A673 (cell line): ENCODE data around the gene SPNS3. TPM values are rescaled to one million over a fixed set of nuclear protein-coding genes. Genes with fewer than 3 reads are reported as not detected.

Experiments
- BruUV-seq: library from RNA; stranded (reverse); fragments of 400-500 nt; replicated peaks from 2 replicates; lab custom pipeline; 2021; lab: Mats Ljungman, UMichigan
- CTCF ChIA-PET: fragments of 300-600 bp; sonication (Branson Sonifier 250); formaldehyde crosslinking; loops from one replicate; lab custom pipeline; 2022; ENCODE audit warnings: antibody characterized with exemption; lab: Charles Lee
- POLR2A ChIA-PET: fragments of 300-600 bp; sonication (Branson Sonifier 250); formaldehyde crosslinking; loops from one replicate; lab custom pipeline; 2022; ENCODE audit warnings: antibody characterized with exemption; ENCODE audit not compliant: low non-redundant PET; lab: Charles Lee
- DNase-seq: peaks from one replicate; pipeline ENCODE4 v3.0.0-alpha.2; 2015; ENCODE audit warnings: low spot score
- H3K27ac ChIP-seq: fragments of 200-600 bp; sonication (generic); 2 replicates; pipeline ENCODE4 v1.5.1; 2016; ENCODE audit warnings: mixed run types, low read depth, mild to moderate bottlenecking, mixed read lengths, antibody characterized with exemption, low read length; ENCODE audit not compliant: poor library complexity, severe bottlenecking
- H3K27me3 ChIP-seq: fragments of 200-600 bp; sonication (generic); replicated peaks from 2 replicates; pipeline ENCODE4 v1.6.1; 2017; ENCODE audit warnings: mixed run types, low read depth, mild to moderate bottlenecking, mixed read lengths, antibody characterized with exemption, low read length; ENCODE audit not compliant: insufficient read depth, poor library complexity
- H3K36me3 ChIP-seq: fragments of 200-600 bp; sonication (generic); 2 replicates; pipeline ENCODE4 v1.6.1; 2016; ENCODE audit warnings: mixed run types, mild to moderate bottlenecking, mixed read lengths, antibody characterized with exemption, low read length; ENCODE audit not compliant: insufficient read depth, poor library complexity, severe bottlenecking
- H3K4me1 ChIP-seq: fragments of 200-600 bp; sonication (generic); 2 replicates; pipeline ENCODE4 v1.6.1; 2017; ENCODE audit warnings: mixed run types, mild to moderate bottlenecking, mixed read lengths, antibody characterized with exemption, low read length; ENCODE audit not compliant: insufficient read depth, poor library complexity, severe bottlenecking
- H3K4me3 ChIP-seq: fragments of 200-600 bp; sonication (generic); 2 replicates; pipeline ENCODE4 v1.5.1; 2016; ENCODE audit warnings: low read depth, mixed run types, mild to moderate bottlenecking, mixed read lengths, low read length; ENCODE audit not compliant: poor library complexity, severe bottlenecking
- H3K9me3 ChIP-seq: fragments of 200-600 bp; sonication (generic); 2 replicates; pipeline ENCODE4 v1.6.1; 2016; ENCODE audit warnings: mixed run types, low read depth, mild to moderate bottlenecking, mixed read lengths, antibody characterized with exemption, low read length; ENCODE audit not compliant: poor library complexity, severe bottlenecking
- CTCF ChIP-seq: fragments of 300-800, 200-600 bp; sonication (generic); conservative IDR thresholded peaks from 2 replicates; pipeline ENCODE4 v1.5.1; 2017; ENCODE audit warnings: low read depth, mild to moderate bottlenecking, antibody characterized with exemption, low read length, moderate library complexity, mixed read lengths
- EZH2 ChIP-seq: fragments of 200-600 bp; sonication (generic); IDR thresholded peaks from 2 replicates; pipeline ENCODE4 v1.6.1; 2017; ENCODE audit warnings: borderline replicate concordance, low read depth, mild to moderate bottlenecking, mixed read lengths, antibody characterized with exemption, low read length; ENCODE audit not compliant: poor library complexity, severe bottlenecking
- intact Hi-C: fragments of 100-400 bp; cut with micrococcal nuclease; formaldehyde crosslinking; loops from one replicate; pipeline ENCODE4 v1.10.0; 2022; ENCODE audit not compliant: unreplicated experiment
- total RNA-seq: library from RNA; stranded (reverse); gene quantifications from 2 replicates; pipeline ENCODE4 v1.2.3, GENCODE V29; 2021

SPNS3 gene
- total RNA-seq, 1 experiment from 2014 or later = not detected

GRCh38 chr17:4476017-4476416, 42.3 kb downstream of the SPNS3 start:
- Histone ChIP-seq H3K36me3 (no peaks in the 10 kb centered on the region), H3K27ac (no peak overlapping the region), H3K9me3 (no peaks in the 10 kb centered on the region), H3K27me3 (no peaks in the 10 kb centered on the region), H3K4me3 (no peak overlapping the region), H3K4me1 (no peaks in the 10 kb centered on the region)
- ChIA-PET POLR2A (no interaction called here), CTCF (no interaction called here)
- intact Hi-C loops = no loop called here
- no TSS peak for BruUV-seq
- no peak for TF ChIP-seq CTCF
- no peak for TF ChIP-seq EZH2
- no peak for DNase-seq

DNA sequence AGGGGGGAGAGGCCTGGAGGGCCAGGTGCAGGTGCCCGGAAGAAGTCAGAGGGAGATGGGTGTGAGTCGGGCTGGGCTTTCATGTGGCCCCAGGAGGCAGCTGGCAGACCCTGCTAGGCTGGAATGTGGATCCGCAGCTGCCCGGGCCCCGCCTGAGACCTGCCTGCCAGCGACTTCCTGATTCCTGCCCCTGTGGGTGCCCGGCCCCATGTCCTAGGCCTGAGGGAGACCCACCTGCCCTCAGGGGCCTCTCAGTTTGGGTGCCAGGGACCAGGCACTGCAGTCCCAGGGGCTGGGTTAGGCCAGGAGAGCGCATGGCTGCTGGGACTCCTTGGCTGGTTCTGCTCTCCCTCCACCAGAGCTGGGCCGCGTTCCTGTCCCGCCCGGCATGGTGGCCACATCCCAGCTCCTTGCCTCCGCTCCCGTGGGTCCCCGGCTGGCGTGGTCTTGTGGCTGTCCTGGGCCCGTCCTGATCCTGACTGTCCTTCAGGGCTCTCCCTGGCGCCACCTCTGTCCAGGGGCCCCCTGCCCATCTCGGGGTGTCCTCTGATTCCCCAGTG, 42.9 kb downstream of the SPNS3 start:
- ChIA-PET CTCF (no interaction called here), POLR2A (no interaction called here)
- no peaks in the 10 kb centered on the region for H3K9me3 ChIP-seq
- no peak overlapping the region for H3K4me3 ChIP-seq
- intact Hi-C loops = no loop called here
- H3K27ac ChIP-seq = no peak overlapping the region
- no peak for DNase-seq
- no TSS peak for BruUV-seq
- no peaks in the 10 kb centered on the region for H3K36me3 ChIP-seq
- no peaks in the 10 kb centered on the region for H3K27me3 ChIP-seq
- no peak for TF ChIP-seq EZH2
- TF ChIP-seq CTCF = no peak
- H3K4me1 ChIP-seq = no peaks in the 10 kb centered on the region

DNA sequence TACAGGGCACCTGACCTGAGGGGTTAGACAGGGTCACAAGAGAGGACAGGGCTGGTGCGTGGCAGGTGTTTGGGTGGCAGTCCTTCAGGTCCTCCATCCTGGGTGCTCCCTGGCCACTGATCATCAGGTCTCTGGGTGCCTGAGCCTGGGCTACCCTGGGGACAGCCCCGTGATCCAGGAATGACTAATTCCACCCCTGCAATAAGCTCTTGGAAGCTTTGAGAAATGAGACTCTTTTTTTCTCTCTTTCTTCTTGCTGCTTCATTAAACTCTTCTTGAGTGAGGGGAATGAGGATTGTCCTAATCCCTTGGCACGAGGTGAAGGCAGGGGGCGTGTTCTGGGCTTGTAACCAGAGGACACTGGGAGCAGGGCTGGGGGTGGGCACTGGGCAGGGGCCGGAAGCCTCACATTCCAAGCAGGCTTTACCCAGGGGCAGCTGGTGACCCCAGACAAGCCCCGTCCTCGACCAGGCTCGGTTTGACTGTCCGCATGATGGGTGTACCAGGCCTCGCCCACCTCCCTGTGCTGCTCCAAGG, 43.6 kb downstream of the SPNS3 start:
- no peak for DNase-seq
- Histone ChIP-seq H3K4me3 (no peak overlapping the region), H3K27ac (no peak overlapping the region), H3K27me3 (no peaks in the 10 kb centered on the region), H3K4me1 (no peaks in the 10 kb centered on the region), H3K36me3 (no peaks in the 10 kb centered on the region), H3K9me3 (no peaks in the 10 kb centered on the region)
- TF ChIP-seq EZH2 = no peak
- no peak for TF ChIP-seq CTCF
- intact Hi-C loops = no loop called here
- BruUV-seq = no TSS peak
- POLR2A ChIA-PET = no interaction called here
- CTCF ChIA-PET = no interaction called here
